ENCODE data around the gene TENM4.

TENM4 gene

DNA sequence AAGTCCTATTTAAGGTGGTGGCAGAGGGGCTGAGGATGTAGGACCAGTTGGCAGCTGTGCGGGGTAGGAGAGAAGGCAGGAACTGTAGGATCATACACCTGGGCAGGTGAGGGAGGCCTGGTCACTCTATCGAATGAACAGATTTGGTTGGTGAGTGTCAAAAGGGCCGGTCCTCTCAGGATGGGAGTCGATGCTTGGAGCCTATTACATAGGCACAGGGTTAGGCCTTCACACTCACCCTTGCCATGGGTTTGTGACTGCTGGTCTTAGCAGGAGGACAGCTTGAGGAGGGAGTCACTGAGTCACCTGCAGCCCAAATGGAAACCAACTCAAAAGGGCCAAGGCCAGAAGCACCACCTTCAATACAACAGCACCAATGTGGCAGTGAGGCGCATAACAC lies 786.0 kb downstream of the TENM4 start:
- Histone ChIP-seq H3K36me3 (ENCODE audit: control insufficient read depth, low read length) (no peaks in the 10 kb centered on the region), H3K27me3 (ENCODE audit: control insufficient read depth, low read length) (no peaks in the 10 kb centered on the region; the same call in 1 of the 2 replicates)

DNA sequence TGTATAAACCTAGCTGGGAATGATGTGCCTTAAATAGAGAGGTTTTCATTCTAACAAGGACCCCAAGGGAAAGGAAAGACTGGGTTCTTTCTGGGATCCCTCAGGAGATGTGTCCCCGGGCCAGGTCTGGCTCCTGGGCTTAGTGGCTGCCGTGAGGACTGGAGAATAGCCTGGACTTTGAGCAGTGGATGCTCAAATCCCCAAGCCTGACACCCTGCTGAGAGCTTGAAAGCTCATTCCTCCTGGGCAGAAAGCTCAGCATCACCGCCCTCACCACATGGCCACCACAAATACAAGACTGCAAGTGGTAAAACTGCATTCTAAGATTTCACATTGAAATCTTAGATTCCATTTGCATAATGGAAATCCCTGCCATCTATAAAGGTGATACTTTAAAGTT lies 786.8 kb downstream of the TENM4 start:
- no peaks in the 10 kb centered on the region for H3K9me2 ChIP-seq (replicated peaks; ENCODE audit: control insufficient read depth, low read length)
- H3K9me3 ChIP-seq (ENCODE audit: control insufficient read depth, insufficient read depth, low read length), result no peaks in the 10 kb centered on the region
- no peaks in the 10 kb centered on the region for H4K20me1 ChIP-seq (ENCODE audit: control insufficient read depth, insufficient read depth, low read depth, low read length)
- H3K4me1 ChIP-seq (ENCODE audit: control insufficient read depth, low read length), result no peaks in the 10 kb centered on the region
- no peak overlapping the region for H3K27ac ChIP-seq (ENCODE audit: low read depth, low read length)
- H3F3A ChIP-seq (ENCODE audit: control insufficient read depth, insufficient read depth), result no peaks in the 10 kb centered on the region
- H3K79me2 ChIP-seq (ENCODE audit: control insufficient read depth, low read length), result no peaks in the 10 kb centered on the region
- no peak for TF ChIP-seq CTCF (IDR thresholded peaks at IDR 0.05; ENCODE audit: low read depth, low read length, poor library complexity, severe bottlenecking)
- no peak for TF ChIP-seq EZH2phosphoT487 (IDR thresholded peaks at IDR 0.05; ENCODE audit: borderline replicate concordance, low read length)
- no peak overlapping the region for H3K4me2 ChIP-seq (ENCODE audit: low read length)
- no peaks in the 10 kb centered on the region; the same call in 1 of the 2 replicates for H3K27me3 ChIP-seq (ENCODE audit: control insufficient read depth, low read length)
- no peak overlapping the region for H3K4me3 ChIP-seq (ENCODE audit: low read length)
- H3K36me3 ChIP-seq (ENCODE audit: control insufficient read depth, low read length), result no peaks in the 10 kb centered on the region

More for the DNA sequence above, 786.0 kb downstream of the TENM4 start:
- Histone ChIP-seq H3K4me2 (ENCODE audit: low read length) (no peak overlapping the region), H3K9me2 (replicated peaks; ENCODE audit: control insufficient read depth, low read length) (no peaks in the 10 kb centered on the region), H3K4me1 (ENCODE audit: control insufficient read depth, low read length) (no peaks in the 10 kb centered on the region), H3K4me3 (ENCODE audit: low read length) (no peak overlapping the region), H3K9me3 (ENCODE audit: control insufficient read depth, insufficient read depth, low read length) (no peaks in the 10 kb centered on the region), H3F3A (ENCODE audit: control insufficient read depth, insufficient read depth) (no peaks in the 10 kb centered on the region), H3K79me2 (ENCODE audit: control insufficient read depth, low read length) (no peaks in the 10 kb centered on the region), H4K20me1 (ENCODE audit: control insufficient read depth, insufficient read depth, low read depth, low read length) (no peaks in the 10 kb centered on the region), H3K27ac (ENCODE audit: low read depth, low read length) (no peak overlapping the region)
- no peak for TF ChIP-seq CTCF (IDR thresholded peaks at IDR 0.05; ENCODE audit: low read depth, low read length, poor library complexity, severe bottlenecking)
- TF ChIP-seq EZH2phosphoT487 (IDR thresholded peaks at IDR 0.05; ENCODE audit: borderline replicate concordance, low read length), result no peak

DNA sequence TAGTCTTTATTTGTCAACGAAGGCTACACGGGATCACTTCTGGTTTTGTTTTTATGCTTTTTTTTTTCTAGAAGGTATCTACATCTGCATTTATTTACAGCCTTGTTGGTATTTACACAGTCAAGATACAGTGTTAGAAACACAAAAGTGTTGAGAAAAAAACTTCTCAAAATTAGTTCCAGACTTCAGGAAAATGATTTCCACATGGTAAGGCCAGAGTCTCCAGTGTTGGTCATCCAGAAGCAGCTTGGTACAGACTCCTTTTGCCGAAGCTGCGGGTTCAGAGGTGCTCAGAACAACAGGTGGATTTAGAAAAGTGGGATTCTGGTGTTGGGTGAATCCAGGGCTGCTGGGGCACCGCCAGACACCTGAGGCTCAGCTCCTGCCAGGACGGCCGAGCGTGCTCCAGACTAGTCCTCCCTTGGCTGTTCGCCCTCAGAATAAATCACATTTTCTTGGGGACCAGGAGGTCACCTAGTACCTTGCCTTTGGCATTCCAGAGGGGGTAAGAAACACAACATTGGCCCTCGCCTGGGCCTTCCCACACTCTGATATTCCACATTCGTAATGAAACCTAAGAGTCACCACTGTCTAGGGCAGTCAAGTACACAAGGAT lies 787.4 kb downstream of the TENM4 start:
- no peaks in the 10 kb centered on the region for H4K20me1 ChIP-seq (ENCODE audit: control insufficient read depth, insufficient read depth, low read depth, low read length)
- H3K4me3 ChIP-seq (ENCODE audit: low read length), result no peak overlapping the region
- H3K36me3 ChIP-seq (ENCODE audit: control insufficient read depth, low read length), result no peaks in the 10 kb centered on the region
- no peaks in the 10 kb centered on the region for H3F3A ChIP-seq (ENCODE audit: control insufficient read depth, insufficient read depth)
- no peaks in the 10 kb centered on the region for H3K79me2 ChIP-seq (ENCODE audit: control insufficient read depth, low read length)
- no peak overlapping the region for H3K27ac ChIP-seq (ENCODE audit: low read depth, low read length)
- no peaks in the 10 kb centered on the region for H3K9me3 ChIP-seq (ENCODE audit: control insufficient read depth, insufficient read depth, low read length)
- no peaks in the 10 kb centered on the region for H3K9me2 ChIP-seq (replicated peaks; ENCODE audit: control insufficient read depth, low read length)
- no peak for TF ChIP-seq EZH2phosphoT487 (IDR thresholded peaks at IDR 0.05; ENCODE audit: borderline replicate concordance, low read length)
- TF ChIP-seq CTCF (IDR thresholded peaks at IDR 0.05; ENCODE audit: low read depth, low read length, poor library complexity, severe bottlenecking), result no peak
- H3K4me1 ChIP-seq (ENCODE audit: control insufficient read depth, low read length), result no peaks in the 10 kb centered on the region
- no peak overlapping the region for H3K4me2 ChIP-seq (ENCODE audit: low read length)
- H3K27me3 ChIP-seq (ENCODE audit: control insufficient read depth, low read length), result no peaks in the 10 kb centered on the region; the same call in 1 of the 2 replicates

Data from DOHH2 (cell line).